GM12864 (cell line): ENCODE results near the gene REXO4.

Experiments
- DNase-seq: peaks from one replicate; pipeline ENCODE4 v3.0.0-alpha.2; 2011; ENCODE audit warnings: low read depth
- H3K4me3 ChIP-seq: 2 replicates; pipeline ENCODE4 v1.5.1; 2011; ENCODE audit warnings: mild to moderate bottlenecking, low read depth, low read length, control low read depth
- CTCF ChIP-seq: IDR thresholded peaks from 2 replicates; pipeline ENCODE4 v1.5.1; 2011; ENCODE audit warnings: low read depth, mild to moderate bottlenecking, moderate library complexity, low read length, control low read depth, inconsistent platforms; ENCODE audit errors: missing control alignments

Gene REXO4

GRCh38 chr9:133448487-133448972 lies 30.7 kb upstream of the REXO4 start:
- H3K4me3 ChIP-seq: no peak overlapping the region
- no peak for TF ChIP-seq CTCF
- no peak for DNase-seq

- no peak overlapping the region for H3K4me3 ChIP-seq
These were observed 27.6 kb upstream of the REXO4 start for GRCh38 chr9:133445293-133445969.

GRCh38 chr9:133443982-133444381 lies 26.2 kb upstream of the REXO4 start:
- H3K4me3 ChIP-seq: no peak overlapping the region
- TF ChIP-seq CTCF: no peak
- DNase-seq: no peak

More at GRCh38 chr9:133445293-133445969, 27.6 kb upstream of the REXO4 start:
- TF ChIP-seq CTCF: no peak
- DNase-seq: no peak

GRCh38 chr9:133443248-133443647 lies 25.4 kb upstream of the REXO4 start:
- no peak for TF ChIP-seq CTCF
- no peak for DNase-seq

GRCh38 chr9:133441571-133441970 lies 23.8 kb upstream of the REXO4 start:
- TF ChIP-seq CTCF: no peak
- no peak overlapping the region for H3K4me3 ChIP-seq
- DNase-seq: no peak

More at GRCh38 chr9:133443248-133443647, 25.4 kb upstream of the REXO4 start:
- no peak overlapping the region for H3K4me3 ChIP-seq

- TF ChIP-seq CTCF: no peak
- peak; percentile 66 for DNase-seq
- no peak overlapping the region for H3K4me3 ChIP-seq
These were observed 23.1 kb upstream of the REXO4 start for GRCh38 chr9:133440874-133441273.

- DNase-seq: no peak
- TF ChIP-seq CTCF: no peak
- no peak overlapping the region for H3K4me3 ChIP-seq
These were observed 21.5 kb upstream of the REXO4 start for GRCh38 chr9:133439337-133439736.
